Measurements from ENCODE around the gene TRIP12. TPM values are rescaled to one million over a fixed set of nuclear protein-coding genes. Genes with fewer than 3 reads are reported as not detected.

Gene TRIP12
- total RNA-seq, 4 donors from 2014 or later, result 178 to 256 (median 193) TPM

GRCh38 chr2:229714080-229714735 lies 207.6 kb downstream of the TRIP12 start, which contains the start of gene DNER:
TSS of gene DNER (minus strand) at chr2:229714555. CDS start at chr2:229714423, 132 bp downstream.
- no peak for ATAC-seq (ENCODE audit: low FRiP score)
- no peak for DNase-seq (ENCODE audit: low spot score)
- TF ChIP-seq CTCF (IDR thresholded peaks at IDR 0.05), result no peak

Small RNAs within 50 kb of the gene (small RNA-seq; reads per million reads assigned to genes)
- not detected for gene RNU6-613P
- not detected for gene RNU6-964P

Other genes with a start within 250 kb of the TRIP12 start
- 10 to 100 TPM in 1 of 4 donors, 1 to 10 TPM in 3; 3.1 to 12.2 (median 8.7) TPM for gene DNER, start 207.5 kb downstream of the TRIP12 start, total RNA-seq
- gene FBXO36, start 494 bp upstream of the TRIP12 start, total RNA-seq, result 1 to 10 TPM; 1.1 to 3.5 (median 2.3) TPM
- gene SLC16A14, start 146.9 kb upstream of the TRIP12 start, total RNA-seq, result 1 to 10 TPM; 1.3 to 5.5 (median 3.2) TPM